ENCODE data around the gene ZNF385A. TPM values are rescaled to one million over a fixed set of nuclear protein-coding genes. Genes with fewer than 3 reads are reported as not detected.

ZNF385A gene
- total RNA-seq, 1 donor from 2014 or later: 5.3 TPM

DNA sequence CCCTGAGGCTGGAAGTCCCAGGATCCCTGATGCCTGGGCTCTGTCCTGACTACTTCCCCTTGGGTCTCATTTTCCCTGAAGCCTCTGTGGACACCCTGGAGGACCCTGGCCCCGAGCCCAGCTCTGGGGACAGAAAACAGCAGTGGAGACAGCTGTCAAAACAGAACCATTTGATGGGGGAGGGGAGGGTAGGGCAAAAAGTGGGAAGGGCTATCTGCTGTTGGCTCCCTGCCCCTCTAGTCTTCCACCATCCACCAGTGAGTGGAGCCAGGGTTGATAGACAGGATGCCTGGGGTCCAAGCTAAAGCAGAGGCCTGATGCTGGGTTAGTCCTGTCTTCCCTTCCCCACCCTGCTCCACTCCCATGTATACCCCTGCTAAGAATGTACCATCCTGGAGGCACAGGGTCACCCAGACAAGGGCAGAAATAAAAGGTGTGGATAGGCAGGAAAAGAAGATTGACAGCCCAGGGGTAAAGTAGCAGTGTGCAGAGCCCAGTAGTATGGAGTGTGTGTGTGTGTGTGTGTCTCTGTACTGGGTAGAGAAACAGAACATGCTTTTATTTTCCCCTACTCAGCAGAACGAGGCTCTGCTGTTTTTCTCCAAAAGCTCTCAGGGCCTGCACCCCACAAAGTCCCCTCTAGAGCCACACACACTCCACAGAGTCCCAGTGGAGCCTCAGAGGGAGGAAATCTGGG is 9.8 kb downstream of the ZNF385A start:
- DNase-seq (ENCODE audit: low read depth): no peak
- H3K36me3 ChIP-seq (ENCODE audit: control insufficient read depth, insufficient read depth, low read length): peaks cover 60% of the 10 kb centered on the region
- no peaks in the 10 kb centered on the region for H3K27me3 ChIP-seq (ENCODE audit: control insufficient read depth, insufficient read depth, low read length)
- no peak for TF ChIP-seq CTCF (IDR thresholded peaks at IDR 0.05; ENCODE audit: insufficient read depth, low read length, severe bottlenecking)
- no peak overlapping the region for H3K4me3 ChIP-seq (ENCODE audit: low read depth, low read length)
- FAIRE-seq: no peak

- no peaks in the 10 kb centered on the region for H3K27me3 ChIP-seq (ENCODE audit: control insufficient read depth, insufficient read depth, low read length)
- TF ChIP-seq CTCF (IDR thresholded peaks at IDR 0.05; ENCODE audit: insufficient read depth, low read length, severe bottlenecking): no peak
- peaks cover 58% of the 10 kb centered on the region for H3K36me3 ChIP-seq (ENCODE audit: control insufficient read depth, insufficient read depth, low read length)
- DNase-seq (ENCODE audit: low read depth): peak; percentile 59
- H3K4me3 ChIP-seq (ENCODE audit: low read depth, low read length): no peak overlapping the region
- FAIRE-seq: no peak
Measured at GRCh38 chr12:54373649-54374561, 10.6 kb downstream of the ZNF385A start.

GRCh38 chr12:54372113-54372806 is 12.3 kb downstream of the ZNF385A start:
- Histone ChIP-seq H3K27me3 (ENCODE audit: control insufficient read depth, insufficient read depth, low read length) (no peaks in the 10 kb centered on the region), H3K4me3 (ENCODE audit: low read depth, low read length) (no peak overlapping the region), H3K36me3 (ENCODE audit: control insufficient read depth, insufficient read depth, low read length) (peaks cover 47% of the 10 kb centered on the region)
- no peak for FAIRE-seq
- DNase-seq (ENCODE audit: low read depth): no peak
- no peak for TF ChIP-seq CTCF (IDR thresholded peaks at IDR 0.05; ENCODE audit: insufficient read depth, low read length, severe bottlenecking)

- TF ChIP-seq CTCF (IDR thresholded peaks at IDR 0.05; ENCODE audit: insufficient read depth, low read length, severe bottlenecking): no peak
- DNase-seq (ENCODE audit: low read depth) (no peak), FAIRE-seq (no peak)
- Histone ChIP-seq H3K36me3 (ENCODE audit: control insufficient read depth, insufficient read depth, low read length) (peaks cover 42% of the 10 kb centered on the region), H3K4me3 (ENCODE audit: low read depth, low read length) (no peak overlapping the region), H3K27me3 (ENCODE audit: control insufficient read depth, insufficient read depth, low read length) (no peaks in the 10 kb centered on the region)
Measured at GRCh38 chr12:54371328-54372112, 13.0 kb downstream of the ZNF385A start.

DNA sequence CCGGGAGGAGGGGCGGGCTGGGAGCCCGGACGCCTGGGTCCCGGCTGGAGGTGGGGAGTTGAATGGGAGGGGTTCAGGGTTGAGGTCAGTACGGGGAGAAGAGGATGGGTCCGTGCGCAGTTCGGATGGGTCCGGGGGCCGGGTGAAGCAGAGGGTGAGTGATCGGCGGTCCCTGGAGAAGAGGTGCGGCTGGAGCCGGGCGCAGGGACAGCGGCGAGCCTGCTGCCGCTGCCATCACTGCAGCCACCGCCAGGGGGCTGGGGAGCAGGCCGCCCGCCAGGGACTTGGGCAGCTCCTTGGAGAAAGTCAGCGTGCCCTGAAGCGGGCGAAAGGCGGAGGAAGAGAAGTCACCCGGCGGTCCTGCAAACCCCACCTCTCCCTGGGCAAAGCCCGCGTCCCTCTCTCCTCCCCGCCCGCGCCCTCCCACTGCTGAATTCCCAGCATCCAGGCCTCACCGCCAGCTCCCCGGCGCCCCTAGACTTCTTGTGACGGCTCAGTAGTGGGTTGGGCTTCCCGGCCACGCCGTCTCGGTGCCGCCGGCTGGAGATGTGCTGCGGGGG is 14.3 kb downstream of the ZNF385A start:
- FAIRE-seq: no peak

More for the DNA sequence above, 14.3 kb downstream of the ZNF385A start:
- Histone ChIP-seq H3K36me3 (ENCODE audit: control insufficient read depth, insufficient read depth, low read length) (peaks cover 34% of the 10 kb centered on the region), H3K27me3 (ENCODE audit: control insufficient read depth, insufficient read depth, low read length) (no peaks in the 10 kb centered on the region), H3K4me3 (ENCODE audit: low read depth, low read length) (no peak overlapping the region)
- peak; percentile 96 for TF ChIP-seq CTCF (IDR thresholded peaks at IDR 0.05; ENCODE audit: insufficient read depth, low read length, severe bottlenecking)
- peak; percentile 54 for DNase-seq (ENCODE audit: low read depth)

All from bronchial epithelial cell (primary cell).